Mucosa of descending colon (tissue), 3 donors: Measurements from ENCODE around the gene DERL2. TPM values are rescaled to one million over a fixed set of nuclear protein-coding genes. Genes with fewer than 3 reads are reported as not detected.
"Not testable (repeated sequence)": the region's sequence is repeated elsewhere in the genome, so short reads cannot be mapped to it uniquely, and the experiment has no call there.

Source experiments
- ATAC-seq: fragments of 200-7000 bp; cut with Tn5 transposase; one replicate; pipeline ENCODE4 v1.9.1; 2020; ENCODE audit warnings: mild to moderate bottlenecking, moderate library complexity
- DNase-seq, 3 donors: peaks; one replicate each; pipeline ENCODE4 v3.0.0-alpha.2; 2020
- H3K36me3 ChIP-seq: fragments of 200-600 bp; one replicate; pipeline ENCODE4 v1.8.0; 2021; ENCODE audit warnings: low read depth, mild to moderate bottlenecking
- H3K4me1 ChIP-seq: fragments of 200-600 bp; one replicate; pipeline ENCODE4 v1.8.0; 2021; ENCODE audit warnings: low read depth, mild to moderate bottlenecking
- H3K4me3 ChIP-seq: fragments of 200-600 bp; one replicate; pipeline ENCODE4 v1.8.0; 2021; ENCODE audit warnings: mild to moderate bottlenecking
- H3K9me3 ChIP-seq: fragments of 200-600 bp; one replicate; pipeline ENCODE4 v1.8.0; 2021; ENCODE audit warnings: mild to moderate bottlenecking
- intact Hi-C, 2 donors: fragments of 100-400 bp; cut with DNase I in 1 of 2; cut with micrococcal nuclease in 1 of 2; formaldehyde crosslinking; loops; one replicate each; pipeline versions ENCODE4 v1.11.0 to v1.11.1; 2022; cut with DNase I, micrococcal nuclease
- total RNA-seq, 3 donors: library from RNA; stranded (reverse); fragmentation: NEBNext Ultra II Directional in 2 of 3; extraction: Animal tissue kit (Norgen Biotek cat#: 25700) in 2 of 3; gene quantifications; one replicate each; pipeline versions ENCODE4 v1.2.1 to v1.2.4, GENCODE V29; 2021 to 2023
- TF ChIP-seq, protein P1 (sequence below): fragments of 200-600 bp; IDR thresholded peaks from one replicate; pipeline ENCODE4 v1.8.0; 2022; ENCODE audit warnings: antibody characterized with exemption, mild to moderate bottlenecking
- donor health status: DM: no; HTN: no; CAD: no; lungs with moderate emphysema.
- donor health status: DM: no; HTN: no; CAD: no.
- donor health status: DM: no; HTN: yes; CAD: no.

Gene DERL2
- total RNA-seq, 3 donors from 2014 or later = 43.9 to 58.5 (median 58.3) TPM

DNA sequence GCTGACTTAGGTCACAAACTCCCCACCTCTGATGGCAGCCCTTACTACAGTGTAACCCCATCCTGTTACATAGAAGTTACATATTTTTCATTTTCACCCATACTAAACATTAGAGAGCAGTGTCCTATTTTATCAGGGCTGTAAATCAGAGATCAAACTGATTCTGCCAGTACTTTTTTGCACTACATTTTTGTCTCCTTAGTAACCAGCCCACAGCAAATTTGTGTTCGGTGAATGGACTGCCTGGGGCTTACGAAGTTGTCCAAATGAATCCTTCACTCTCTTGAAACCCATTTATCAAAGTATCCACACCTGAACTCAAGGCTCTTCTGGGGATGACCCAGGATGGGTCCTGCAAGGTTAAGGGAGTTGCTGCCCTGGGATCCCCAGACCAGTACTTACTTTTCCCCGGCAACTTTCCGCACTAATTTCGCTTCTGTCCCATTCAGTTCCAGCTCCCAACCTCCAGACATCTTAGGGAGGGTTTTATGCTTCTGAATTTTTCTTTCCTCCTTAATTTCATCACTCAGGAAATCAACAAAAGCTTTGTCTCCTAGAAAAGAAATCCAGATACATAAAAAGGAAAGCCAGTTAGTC lies 48.2 kb downstream of the DERL2 start:
- intact Hi-C loops = no loop called here
- TF ChIP-seq, protein P1, sequence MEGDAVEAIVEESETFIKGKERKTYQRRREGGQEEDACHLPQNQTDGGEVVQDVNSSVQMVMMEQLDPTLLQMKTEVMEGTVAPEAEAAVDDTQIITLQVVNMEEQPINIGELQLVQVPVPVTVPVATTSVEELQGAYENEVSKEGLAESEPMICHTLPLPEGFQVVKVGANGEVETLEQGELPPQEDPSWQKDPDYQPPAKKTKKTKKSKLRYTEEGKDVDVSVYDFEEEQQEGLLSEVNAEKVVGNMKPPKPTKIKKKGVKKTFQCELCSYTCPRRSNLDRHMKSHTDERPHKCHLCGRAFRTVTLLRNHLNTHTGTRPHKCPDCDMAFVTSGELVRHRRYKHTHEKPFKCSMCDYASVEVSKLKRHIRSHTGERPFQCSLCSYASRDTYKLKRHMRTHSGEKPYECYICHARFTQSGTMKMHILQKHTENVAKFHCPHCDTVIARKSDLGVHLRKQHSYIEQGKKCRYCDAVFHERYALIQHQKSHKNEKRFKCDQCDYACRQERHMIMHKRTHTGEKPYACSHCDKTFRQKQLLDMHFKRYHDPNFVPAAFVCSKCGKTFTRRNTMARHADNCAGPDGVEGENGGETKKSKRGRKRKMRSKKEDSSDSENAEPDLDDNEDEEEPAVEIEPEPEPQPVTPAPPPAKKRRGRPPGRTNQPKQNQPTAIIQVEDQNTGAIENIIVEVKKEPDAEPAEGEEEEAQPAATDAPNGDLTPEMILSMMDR = no peak
- peaks cover 16% of the 10 kb centered on the region for H3K4me1 ChIP-seq
- H3K9me3 ChIP-seq = no peaks in the 10 kb centered on the region
- H3K4me3 ChIP-seq = no peak overlapping the region
- no peak for ATAC-seq
- no peak for DNase-seq
- no peaks in the 10 kb centered on the region for H3K36me3 ChIP-seq

DNA sequence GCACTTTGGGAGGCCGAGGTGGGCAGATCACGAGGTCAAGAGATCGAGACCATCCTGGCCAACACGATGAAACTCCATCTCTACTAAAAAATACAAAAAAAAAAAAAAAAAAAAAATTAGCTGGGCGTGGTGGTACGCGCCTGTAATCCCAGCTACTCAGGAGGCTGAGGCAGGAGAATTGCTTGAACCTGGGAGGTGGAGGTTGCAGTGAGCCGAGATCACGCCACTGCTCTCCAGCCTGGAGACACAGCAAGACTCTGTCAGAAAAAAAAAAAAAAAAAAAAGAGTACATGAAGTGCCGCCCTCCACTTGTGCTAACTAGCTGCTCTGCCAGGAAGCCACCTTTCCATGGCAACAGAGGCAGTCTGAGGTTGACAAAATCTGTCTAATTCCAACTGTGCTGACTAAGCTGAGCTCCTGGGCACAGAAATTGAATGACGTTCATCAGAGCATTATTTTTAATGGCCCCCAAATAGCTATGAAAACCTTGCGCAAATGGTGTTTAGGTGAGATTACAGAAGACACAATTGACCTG lies 50.1 kb downstream of the DERL2 start:
- H3K4me3 ChIP-seq, H3K36me3 ChIP-seq, intact Hi-C loops, DNase-seq, ATAC-seq, H3K9me3 ChIP-seq: not testable (repeated sequence)
- peaks cover 16% of the 10 kb centered on the region for H3K4me1 ChIP-seq

DNA sequence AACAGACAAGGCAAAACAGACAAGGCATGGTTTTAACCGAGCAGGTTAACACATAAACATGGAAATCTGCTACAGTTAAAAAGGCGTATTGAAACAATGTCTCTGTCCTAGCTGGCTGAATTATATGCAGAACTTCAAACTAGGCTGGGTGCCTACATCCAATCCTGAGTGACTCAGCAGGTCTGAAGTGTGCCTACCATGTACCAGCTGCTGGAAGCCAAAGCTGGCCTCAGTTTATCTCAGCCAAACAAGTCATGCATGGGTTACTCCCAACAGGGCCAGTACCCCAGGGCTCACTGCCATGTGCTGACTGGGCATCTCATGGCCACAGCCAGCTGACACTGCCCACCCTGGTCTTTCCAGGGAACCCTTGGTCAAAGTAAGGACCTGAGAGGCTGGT lies 51.0 kb downstream of the DERL2 start:
- H3K36me3 ChIP-seq = no peaks in the 10 kb centered on the region
- TF ChIP-seq, protein P1 = no peak
- no peak overlapping the region for H3K4me3 ChIP-seq
- no peak for ATAC-seq
- intact Hi-C loops = no loop called here
- DNase-seq = no peak
- peaks cover 16% of the 10 kb centered on the region for H3K4me1 ChIP-seq
- H3K9me3 ChIP-seq = no peaks in the 10 kb centered on the region

DNA sequence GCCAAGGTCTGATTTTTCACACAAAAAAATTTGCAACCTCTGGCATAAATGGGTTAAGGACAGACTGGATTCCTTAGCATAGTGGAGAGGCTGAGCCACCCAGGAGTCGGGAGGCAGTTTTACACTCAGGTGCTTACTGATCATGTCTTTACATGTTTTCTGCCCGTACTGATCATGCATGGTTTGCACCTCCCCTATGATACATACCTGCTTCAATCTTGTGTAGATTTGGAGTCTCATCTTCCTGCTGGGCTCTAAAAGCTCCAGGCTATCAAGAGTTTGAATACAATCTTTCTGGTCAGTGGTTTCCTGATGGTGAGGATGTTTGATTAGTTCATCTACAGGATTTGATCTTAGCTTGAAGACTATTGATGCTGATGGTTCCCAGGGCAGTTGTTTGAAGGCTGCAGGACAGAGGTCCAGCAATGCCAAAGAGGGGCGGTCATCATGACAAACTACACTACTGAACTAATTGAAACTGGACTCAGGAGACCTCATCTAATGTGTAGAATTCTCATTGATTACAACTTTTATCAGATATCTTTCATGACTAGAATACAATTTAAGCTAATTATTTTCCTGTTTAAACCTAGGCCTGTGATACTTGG lies 53.9 kb downstream of the DERL2 start:
- Histone ChIP-seq H3K4me3 (no peak overlapping the region), H3K9me3 (no peaks in the 10 kb centered on the region), H3K36me3 (no peaks in the 10 kb centered on the region), H3K4me1 (peaks cover under 1% of the 10 kb centered on the region)
- ATAC-seq (no peak), DNase-seq (no peak)
- intact Hi-C loops = no loop called here
- TF ChIP-seq, protein P1 = no peak

DNA sequence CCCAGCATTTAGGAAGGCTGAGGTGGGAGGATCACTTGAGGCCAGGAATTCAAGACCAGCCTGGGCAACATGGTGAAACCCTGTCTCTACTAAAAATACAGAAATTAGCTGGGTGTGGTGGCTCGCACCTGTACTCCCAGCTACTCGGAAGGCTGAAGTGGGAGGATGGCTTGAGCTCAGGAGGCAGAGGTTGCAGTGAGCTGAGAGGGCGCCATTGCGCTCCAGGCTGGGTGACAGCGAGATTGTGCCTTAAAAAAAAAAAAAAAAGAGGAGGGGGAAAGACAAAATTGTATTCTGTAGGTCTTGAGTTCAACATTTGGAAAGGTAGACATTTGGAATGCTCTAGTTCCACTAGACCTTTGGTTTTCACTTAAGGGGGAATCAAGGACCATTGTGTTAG lies 54.7 kb downstream of the DERL2 start:
- H3K4me3 ChIP-seq, DNase-seq, H3K4me1 ChIP-seq, H3K9me3 ChIP-seq, intact Hi-C loops, ATAC-seq, H3K36me3 ChIP-seq: not testable (repeated sequence)

DNA sequence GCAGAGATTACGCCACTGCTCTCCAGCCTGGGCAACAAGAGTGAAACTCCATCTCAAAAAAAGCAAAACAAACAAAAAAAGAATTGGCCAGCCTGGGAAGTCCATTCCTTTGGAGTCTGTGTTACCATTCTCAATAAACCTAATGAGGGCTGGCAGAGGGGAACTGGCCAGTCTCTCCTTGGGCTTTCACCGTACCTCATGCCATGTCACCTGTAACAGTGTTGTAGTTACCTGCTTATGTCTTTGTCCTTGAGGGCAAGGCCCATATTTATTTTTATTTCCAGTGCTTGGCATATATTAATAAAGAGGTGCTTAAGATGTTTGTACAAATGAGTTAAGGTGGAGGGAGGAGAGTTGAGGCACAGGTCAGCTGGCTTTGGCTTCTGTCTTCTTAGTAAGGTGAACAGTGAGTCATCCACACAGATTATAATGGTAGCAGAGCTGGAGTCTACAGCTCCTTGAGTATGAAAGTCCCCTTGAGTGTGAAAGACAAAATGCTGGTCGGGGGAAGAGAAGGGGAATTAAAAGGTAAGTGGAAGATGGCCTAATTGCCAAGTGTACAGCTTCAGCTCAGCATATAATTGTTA lies 55.5 kb downstream of the DERL2 start:
- DNase-seq (no peak), ATAC-seq (no peak)
- H3K36me3 ChIP-seq = peaks cover 4% of the 10 kb centered on the region
- intact Hi-C loops = no loop called here
- H3K9me3 ChIP-seq = no peaks in the 10 kb centered on the region
- H3K4me1 ChIP-seq = no peaks in the 10 kb centered on the region
- H3K4me3 ChIP-seq = no peak overlapping the region
- TF ChIP-seq, protein P1 = no peak
